Keratinocyte (primary cell): ENCODE data around the gene RSPRY1. TPM values are rescaled to one million over a fixed set of nuclear protein-coding genes. Genes with fewer than 3 reads are reported as not detected.

Experiments
- DNase-seq: peaks from one replicate; pipeline ENCODE4 v3.0.0-alpha.2; 2011; ENCODE audit warnings: low read depth, missing footprints, low spot score
- FAIRE-seq: peaks from 2 replicates; lab custom pipeline; 2011; peaks lifted over from hg19 to GRCh38; lab: Jason Lieb, UNC
- H2AFZ ChIP-seq: 2 replicates; pipeline ENCODE4 v1.6.0; 2012; ENCODE audit warnings: low read length, control low read depth, inconsistent platforms; ENCODE audit not compliant: control insufficient read depth
- H3K27ac ChIP-seq: 2 replicates; pipeline ENCODE4 v1.5.1; 2011; ENCODE audit warnings: low read length; ENCODE audit not compliant: control insufficient read depth, insufficient read depth
- H3K27me3 ChIP-seq: 3 replicates; pipeline ENCODE4 v1.6.0; 2011; ENCODE audit warnings: low read length; ENCODE audit not compliant: control insufficient read depth, insufficient read depth; ENCODE audit errors: extremely low read depth
- H3K36me3 ChIP-seq, 2 experiments: 2 replicates in 1 of 2; 3 replicates in 1 of 2; pipeline ENCODE4 v1.5.1; 2011; ENCODE audit warnings: low read length in 2 of 2, mild to moderate bottlenecking in 1 of 2; ENCODE audit not compliant: control insufficient read depth in 2 of 2, insufficient read depth in 2 of 2; ENCODE audit errors: extremely low read depth in 1 of 2
- H3K4me1 ChIP-seq: 3 replicates; pipeline ENCODE4 v1.5.1; 2011; ENCODE audit warnings: low read length; ENCODE audit not compliant: control insufficient read depth, insufficient read depth; ENCODE audit errors: extremely low read depth
- H3K4me2 ChIP-seq: 3 replicates; pipeline ENCODE4 v1.6.0; 2011; ENCODE audit warnings: low read depth, low read length; ENCODE audit not compliant: control insufficient read depth, insufficient read depth; ENCODE audit errors: extremely low read depth
- H3K4me3 ChIP-seq, 3 experiments: fragments of 200-600 bp in 1 of 3; sonication (generic) in 1 of 3; 2 replicates in 2 of 3; 3 replicates in 1 of 3; pipeline ENCODE4 v1.5.1; 2011 to 2016; ENCODE audit warnings: low read length in 3 of 3, mild to moderate bottlenecking in 3 of 3, control low read depth in 2 of 3, inconsistent platforms in 1 of 3, low read depth in 1 of 3, mixed read lengths in 1 of 3, mixed run types in 1 of 3, moderate library complexity in 1 of 3; ENCODE audit not compliant: control insufficient read depth in 2 of 3, insufficient read depth in 2 of 3; ENCODE audit errors: extremely low read depth in 1 of 3
- H3K79me2 ChIP-seq: 2 replicates; pipeline ENCODE4 v1.6.0; 2012; ENCODE audit warnings: low read length; ENCODE audit not compliant: control insufficient read depth, insufficient read depth
- H3K9ac ChIP-seq: 3 replicates; pipeline ENCODE4 v1.6.0; 2011; ENCODE audit warnings: low read length; ENCODE audit not compliant: control insufficient read depth, insufficient read depth; ENCODE audit errors: extremely low read depth
- H3K9me1 ChIP-seq: 3 replicates; pipeline ENCODE4 v1.6.0; 2011; ENCODE audit warnings: low read length; ENCODE audit not compliant: control insufficient read depth, insufficient read depth; ENCODE audit errors: extremely low read depth
- H3K9me3 ChIP-seq: 2 replicates; pipeline ENCODE4 v1.5.1; 2012; ENCODE audit warnings: low read depth, low read length; ENCODE audit not compliant: control insufficient read depth
- H4K20me1 ChIP-seq: 3 replicates; pipeline ENCODE4 v1.6.0; 2011; ENCODE audit warnings: low read length; ENCODE audit not compliant: control insufficient read depth, insufficient read depth; ENCODE audit errors: extremely low read depth
- EZH2 ChIP-seq: IDR thresholded peaks from one replicate; pipeline ENCODE4 v1.6.1; 2012; ENCODE audit warnings: inconsistent platforms, mild to moderate bottlenecking, low read length, moderate library complexity
- dilution Hi-C: fragments of 300-500 bp; cut with MboI; formaldehyde crosslinking; loops from one replicate; pipeline ENCODE4 v1.7.0; 2020; ENCODE audit warnings: low sequenced_read_pairs; ENCODE audit not compliant: extremely low pct_ligation_motif_present
- polyA plus RNA-seq, 5 experiments: library from polyadenylated mRNA; depleted of rRNA in 3 of 5; stranded (reverse) in 3 of 5; stranded (forward) in 1 of 5; unstranded in 1 of 5; fragments of >200 nt; gene quantifications; 1 replicate in 1 of 5; 2 replicates in 3 of 5; 3 replicates in 1 of 5; pipeline versions ENCODE4 v1.2.1 to v1.2.3, GENCODE V29; 2011 to 2012; ENCODE audit warnings: missing spikeins in 2 of 5, low read depth in 1 of 5, low replicate concordance in 1 of 5
- TF ChIP-seq, protein P1 (sequence below), 3 experiments: IDR thresholded peaks in 1 of 3; conservative IDR thresholded peaks in 1 of 3; optimal IDR thresholded peaks in 1 of 3; 2 replicates in 2 of 3; 3 replicates in 1 of 3; pipeline versions ENCODE3 to v1.5.1; 2011; ENCODE audit warnings: low read length in 3 of 3, mild to moderate bottlenecking in 3 of 3, moderate library complexity in 2 of 3, control low read depth in 1 of 3, inconsistent platforms in 1 of 3; ENCODE audit not compliant: insufficient read depth in 2 of 3; ENCODE audit errors: extremely low read depth in 1 of 3

RSPRY1 gene
- polyA plus RNA-seq, 1 donor (not counting 4 experiments of a cell fraction or from before 2014, with no cell fraction given) = 42.2 TPM

GRCh38 chr16:57278494-57278893, 92.4 kb downstream of the RSPRY1 start:
- no peak overlapping the region for H3K27ac ChIP-seq
- no peaks in the 10 kb centered on the region for H4K20me1 ChIP-seq
- H3K79me2 ChIP-seq = no peaks in the 10 kb centered on the region

GRCh38 chr16:57279780-57280638, 93.9 kb downstream of the RSPRY1 start:
- Histone ChIP-seq H3K27me3 (peaks cover 10% of the 10 kb centered on the region), H3K27ac (no peak overlapping the region), H3K4me1 (peaks cover 46% of the 10 kb centered on the region), H4K20me1 (no peaks in the 10 kb centered on the region), H3K4me3 (no peak overlapping the region), H3K9me1 (no peaks in the 10 kb centered on the region), H3K9ac (no peak overlapping the region), H3K4me2 (no peak overlapping the region), H2AFZ (no peak overlapping the region), H3K36me3 (no peaks in the 10 kb centered on the region), H3K9me3 (no peaks in the 10 kb centered on the region), H3K79me2 (no peaks in the 10 kb centered on the region)
- dilution Hi-C loops = no loop called here
- DNase-seq (no peak), FAIRE-seq (no peak)
- TF ChIP-seq, protein P1, sequence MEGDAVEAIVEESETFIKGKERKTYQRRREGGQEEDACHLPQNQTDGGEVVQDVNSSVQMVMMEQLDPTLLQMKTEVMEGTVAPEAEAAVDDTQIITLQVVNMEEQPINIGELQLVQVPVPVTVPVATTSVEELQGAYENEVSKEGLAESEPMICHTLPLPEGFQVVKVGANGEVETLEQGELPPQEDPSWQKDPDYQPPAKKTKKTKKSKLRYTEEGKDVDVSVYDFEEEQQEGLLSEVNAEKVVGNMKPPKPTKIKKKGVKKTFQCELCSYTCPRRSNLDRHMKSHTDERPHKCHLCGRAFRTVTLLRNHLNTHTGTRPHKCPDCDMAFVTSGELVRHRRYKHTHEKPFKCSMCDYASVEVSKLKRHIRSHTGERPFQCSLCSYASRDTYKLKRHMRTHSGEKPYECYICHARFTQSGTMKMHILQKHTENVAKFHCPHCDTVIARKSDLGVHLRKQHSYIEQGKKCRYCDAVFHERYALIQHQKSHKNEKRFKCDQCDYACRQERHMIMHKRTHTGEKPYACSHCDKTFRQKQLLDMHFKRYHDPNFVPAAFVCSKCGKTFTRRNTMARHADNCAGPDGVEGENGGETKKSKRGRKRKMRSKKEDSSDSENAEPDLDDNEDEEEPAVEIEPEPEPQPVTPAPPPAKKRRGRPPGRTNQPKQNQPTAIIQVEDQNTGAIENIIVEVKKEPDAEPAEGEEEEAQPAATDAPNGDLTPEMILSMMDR (optimal IDR thresholded peaks at IDR 0.05 in 1 of 3, IDR thresholded peaks at IDR 0.05 in 1 of 3, conservative IDR thresholded peaks at IDR 0.05 in 1 of 3; ENCODE audit: extremely low read depth in 1 of 3, insufficient read depth in 2 of 3, low read length in 3 of 3) = no peak
- TF ChIP-seq EZH2 = no peak

More at GRCh38 chr16:57278494-57278893, 92.4 kb downstream of the RSPRY1 start:
- Histone ChIP-seq H3K9me1 (no peaks in the 10 kb centered on the region), H3K9me3 (no peaks in the 10 kb centered on the region), H3K27me3 (peaks cover under 1% of the 10 kb centered on the region), H3K4me3 (no peak overlapping the region), H3K4me1 (peaks cover 39% of the 10 kb centered on the region), H3K9ac (no peak overlapping the region), H2AFZ (no peak overlapping the region), H3K36me3 (no peaks in the 10 kb centered on the region), H3K4me2 (peak overlapping the region; percentile 80)
- DNase-seq (no peak), FAIRE-seq (no peak)
- dilution Hi-C loops = no loop called here
- no peak for TF ChIP-seq EZH2
- TF ChIP-seq, protein P1 (optimal IDR thresholded peaks at IDR 0.05 in 1 of 3, IDR thresholded peaks at IDR 0.05 in 1 of 3, conservative IDR thresholded peaks at IDR 0.05 in 1 of 3; ENCODE audit: extremely low read depth in 1 of 3, insufficient read depth in 2 of 3, low read length in 3 of 3) = no peak
